ENCODE data around the gene PTPRQ.

DNA sequence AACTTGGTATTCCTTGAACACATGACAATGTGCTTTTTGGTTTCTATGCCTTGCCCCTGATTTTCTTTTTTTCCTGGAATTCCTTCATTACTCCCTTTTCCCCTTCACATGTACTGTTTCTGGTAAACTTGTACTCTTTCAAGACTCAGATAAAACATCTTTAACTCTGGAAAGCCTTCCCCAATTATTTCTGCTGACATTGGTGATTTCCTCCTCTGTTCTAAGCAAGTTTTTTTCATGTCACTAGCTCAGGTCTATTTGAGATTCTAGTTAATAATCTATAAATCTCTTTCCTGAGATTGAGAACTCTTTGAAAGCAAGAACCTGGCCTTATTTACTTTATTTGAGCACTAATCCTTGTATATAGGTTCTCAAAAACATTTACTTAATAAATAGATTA lies 24.0 kb upstream of the PTPRQ start:
- no peak for TF ChIP-seq EZH2phosphoT487 (IDR thresholded peaks at IDR 0.05; ENCODE audit: low read length)
- TF ChIP-seq, protein P1, sequence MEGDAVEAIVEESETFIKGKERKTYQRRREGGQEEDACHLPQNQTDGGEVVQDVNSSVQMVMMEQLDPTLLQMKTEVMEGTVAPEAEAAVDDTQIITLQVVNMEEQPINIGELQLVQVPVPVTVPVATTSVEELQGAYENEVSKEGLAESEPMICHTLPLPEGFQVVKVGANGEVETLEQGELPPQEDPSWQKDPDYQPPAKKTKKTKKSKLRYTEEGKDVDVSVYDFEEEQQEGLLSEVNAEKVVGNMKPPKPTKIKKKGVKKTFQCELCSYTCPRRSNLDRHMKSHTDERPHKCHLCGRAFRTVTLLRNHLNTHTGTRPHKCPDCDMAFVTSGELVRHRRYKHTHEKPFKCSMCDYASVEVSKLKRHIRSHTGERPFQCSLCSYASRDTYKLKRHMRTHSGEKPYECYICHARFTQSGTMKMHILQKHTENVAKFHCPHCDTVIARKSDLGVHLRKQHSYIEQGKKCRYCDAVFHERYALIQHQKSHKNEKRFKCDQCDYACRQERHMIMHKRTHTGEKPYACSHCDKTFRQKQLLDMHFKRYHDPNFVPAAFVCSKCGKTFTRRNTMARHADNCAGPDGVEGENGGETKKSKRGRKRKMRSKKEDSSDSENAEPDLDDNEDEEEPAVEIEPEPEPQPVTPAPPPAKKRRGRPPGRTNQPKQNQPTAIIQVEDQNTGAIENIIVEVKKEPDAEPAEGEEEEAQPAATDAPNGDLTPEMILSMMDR (IDR thresholded peaks at IDR 0.05; ENCODE audit: low read length) = no peak
- TF ChIP-seq EZH2 (optimal IDR thresholded peaks at IDR 0.05; ENCODE audit: low read depth, low read length) = no peak

Data from MM.1S (cell line).